Stimulated activated CD8-positive, alpha-beta memory T cell treated with anti-CD3 and anti-CD28 coated beads, Interleukin-4, amount 100 ng/mL, for 1 hour (primary cell): ENCODE measurements around the gene TOMM40L.
"Not testable (repeated sequence)": the region's sequence is repeated elsewhere in the genome, so short reads cannot be mapped to it uniquely, and the experiment has no call there.

Experiments
- DNase-seq, 2 donors: peaks; one replicate each; pipeline ENCODE4 v3.0.0-alpha.2; 2020; ENCODE audit warnings: low read depth in 2 of 2, low spot score in 1 of 2

TOMM40L gene

GRCh38 chr1:161219078-161219892, 6.6 kb upstream of the TOMM40L start:
- no peak for DNase-seq

GRCh38 chr1:161220002-161220401, 5.9 kb upstream of the TOMM40L start:
- no peak for DNase-seq

GRCh38 chr1:161222175-161223019, 3.5 kb upstream of the TOMM40L start:
- DNase-seq = no peak

GRCh38 chr1:161223805-161224694, 1.8 kb upstream of the TOMM40L start:
- DNase-seq = no peak

- not testable (repeated sequence) for DNase-seq
Measured at GRCh38 chr1:161224695-161225087, 1.2 kb upstream of the TOMM40L start.

- no peak for DNase-seq
Measured at GRCh38 chr1:161225178-161225533, 704 bp upstream of the TOMM40L start.

- no peak for DNase-seq
Measured at GRCh38 chr1:161226320-161226711, 456 bp downstream of the TOMM40L start.

- DNase-seq = no peak
Measured at GRCh38 chr1:161226759-161227158, 899 bp downstream of the TOMM40L start.

GRCh38 chr1:161227196-161227871, 1.5 kb downstream of the TOMM40L start:
- peak; percentile 78 to 91 for DNase-seq

GRCh38 chr1:161228032-161228431, 2.2 kb downstream of the TOMM40L start:
- no peak for DNase-seq

GRCh38 chr1:161229896-161230295, 4.0 kb downstream of the TOMM40L start:
- no peak for DNase-seq

GRCh38 chr1:161230762-161231161, 4.9 kb downstream of the TOMM40L start:
- no peak for DNase-seq

- DNase-seq = no peak
Measured at GRCh38 chr1:161233102-161233501, 7.2 kb downstream of the TOMM40L start.

GRCh38 chr1:161235957-161236775, 10.3 kb downstream of the TOMM40L start:
- no peak for DNase-seq

GRCh38 chr1:161238039-161238473, 12.2 kb downstream of the TOMM40L start, which contains the start of gene NR1I3:
TSS of gene NR1I3 (minus strand) at chr1:161238203. CDS start at chr1:161236565, 1,638 bp downstream.
- no peak for DNase-seq

GRCh38 chr1:161241682-161242081, 15.8 kb downstream of the TOMM40L start:
- DNase-seq = no peak

- no peak for DNase-seq
Measured at GRCh38 chr1:161242313-161242712, 16.5 kb downstream of the TOMM40L start.

- no peak for DNase-seq
Measured at GRCh38 chr1:161244888-161245287, 19.0 kb downstream of the TOMM40L start.

GRCh38 chr1:161250100-161250499, 24.2 kb downstream of the TOMM40L start:
- not testable (repeated sequence) for DNase-seq

- DNase-seq = no peak
Measured at GRCh38 chr1:161250829-161251228, 25.0 kb downstream of the TOMM40L start.
